ENCODE results near the gene DENND1C. TPM values are rescaled to one million over a fixed set of nuclear protein-coding genes. Genes with fewer than 3 reads are reported as not detected.

The DENND1C gene
- total RNA-seq, 4 donors from 2014 or later = 1.1 to 8.1 (median 2.5) TPM

GRCh38 chr19:6528544-6529121 is 47.0 kb upstream of the DENND1C start:
- Histone ChIP-seq H3K9me3 (no peaks in the 10 kb centered on the region), H3K27me3 (peaks cover 0 to 20% of the 10 kb centered on the region in 2 donors), H3K4me1 (peaks cover 0 to 48% (median 29%) of the 10 kb centered on the region in 4 donors), H3K36me3 (no peaks in the 10 kb centered on the region), H3K4me3 (no peak overlapping the region), H3K27ac (peak overlapping the region in 2 of 4 donors; percentile 34 to 64)
- peak in 1 of 2 donors; percentile 44 for DNase-seq (ENCODE audit: low spot score in 2 of 2)
- WGBS, 2 donors = 13 to 24% methylated on average over 9 of the region's 9 CpGs
- TF ChIP-seq POLR2A (IDR thresholded peaks at IDR 0.05) (no peak), EP300 (IDR thresholded peaks at IDR 0.05) (peak in 1 of 2 donors; percentile 67)

- no peak for DNase-seq (ENCODE audit: low spot score in 2 of 2)
- Histone ChIP-seq H3K4me3 (no peak overlapping the region), H3K4me1 (peaks cover 0 to 46% (median 29%) of the 10 kb centered on the region in 4 donors), H3K36me3 (no peaks in the 10 kb centered on the region), H3K9me3 (no peaks in the 10 kb centered on the region), H3K27ac (no peak overlapping the region), H3K27me3 (peaks cover 0 to 19% of the 10 kb centered on the region in 2 donors)
- WGBS, 2 donors = 62 to 74% methylated on average over 17 of the region's 17 CpGs
- TF ChIP-seq CTCF (IDR thresholded peaks at IDR 0.05) (no peak), POLR2A (IDR thresholded peaks at IDR 0.05) (no peak), EP300 (IDR thresholded peaks at IDR 0.05) (no peak)
Observed at GRCh38 chr19:6527893-6528543, 46.4 kb upstream of the DENND1C start.

DNA sequence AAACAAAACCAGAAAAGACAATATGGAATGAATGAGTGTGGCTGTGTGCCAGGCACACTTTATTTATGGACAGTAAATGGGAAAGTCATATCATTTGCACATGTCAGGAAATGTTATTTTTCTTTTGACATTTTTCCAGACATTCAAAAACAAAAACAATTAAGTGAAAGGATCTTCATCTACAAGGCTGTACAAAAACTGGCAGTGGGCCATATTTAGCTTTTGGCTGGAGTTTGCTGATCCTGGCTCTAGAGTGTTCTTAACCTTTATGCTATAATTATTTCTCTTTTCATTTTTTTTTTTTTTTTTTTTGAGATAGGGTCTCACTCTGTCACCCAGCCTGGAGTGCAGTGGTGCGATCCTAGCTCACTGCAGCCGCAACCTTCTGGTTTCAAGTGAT is 42.7 kb upstream of the DENND1C start:
- DNase-seq (ENCODE audit: low spot score in 2 of 2) = no peak
- H3K36me3 ChIP-seq = no peaks in the 10 kb centered on the region
- no peaks in the 10 kb centered on the region for H3K9me3 ChIP-seq
- TF ChIP-seq EP300 (IDR thresholded peaks at IDR 0.05) (no peak), CTCF (IDR thresholded peaks at IDR 0.05) (no peak)
- H3K4me3 ChIP-seq = no peak overlapping the region
- peaks cover 0 to 16% (median 8%) of the 10 kb centered on the region in 4 donors for H3K4me1 ChIP-seq
- H3K27me3 ChIP-seq = no peaks in the 10 kb centered on the region
- no peak overlapping the region for H3K27ac ChIP-seq
- 40 to 60% methylated on average over 2 of the region's 2 CpGs for WGBS, 2 donors

GRCh38 chr19:6522712-6523111 is 41.1 kb upstream of the DENND1C start:
- WGBS, 2 donors = 81 to 82% methylated on average over 6 of the region's 6 CpGs

More at GRCh38 chr19:6522712-6523111, 41.1 kb upstream of the DENND1C start:
- Histone ChIP-seq H3K36me3 (no peaks in the 10 kb centered on the region), H3K4me1 (peaks cover 0 to 8% (median 0%) of the 10 kb centered on the region in 4 donors), H3K27ac (peak overlapping the region in 1 of 4 donors; percentile 40), H3K27me3 (no peaks in the 10 kb centered on the region), H3K4me3 (no peak overlapping the region), H3K9me3 (no peaks in the 10 kb centered on the region)
- DNase-seq (ENCODE audit: low spot score in 2 of 2) = no peak
- TF ChIP-seq POLR2A (IDR thresholded peaks at IDR 0.05) (no peak), CTCF (IDR thresholded peaks at IDR 0.05) (no peak), EP300 (IDR thresholded peaks at IDR 0.05) (no peak)
